Measurements from ENCODE around the gene TSC22D2.

DNA sequence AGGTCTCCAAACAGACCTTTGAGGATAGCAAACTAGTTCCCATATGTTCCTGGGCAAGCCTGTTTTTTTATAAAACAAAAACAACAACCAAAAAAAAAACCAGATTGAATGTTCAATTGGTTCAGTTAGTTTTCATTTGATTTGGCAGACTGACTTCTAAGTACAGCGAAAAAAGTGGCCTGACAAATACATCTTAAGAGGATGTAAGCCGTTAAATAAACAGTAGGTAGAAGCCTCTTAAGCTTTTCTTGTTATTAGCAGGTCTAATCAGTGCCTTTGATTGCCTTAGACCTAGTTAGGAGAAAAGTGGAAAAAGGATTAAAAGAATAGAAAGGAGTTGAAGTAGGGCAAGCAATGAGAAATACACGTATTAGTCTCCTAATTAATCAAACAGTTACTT lies 13.2 kb downstream of the TSC22D2 start:
- TF ChIP-seq POLR2A (IDR thresholded peaks at IDR 0.05; ENCODE audit: low read depth, low read length), result no peak
- TF ChIP-seq TAF1 (IDR thresholded peaks at IDR 0.05; ENCODE audit: borderline replicate concordance, low read depth, low read length), result no peak
- TF ChIP-seq POLR2AphosphoS5 (IDR thresholded peaks at IDR 0.05; ENCODE audit: low read depth, low read length), result no peak

Data from GM12892 (cell line).